Activated CD4-positive, alpha-beta T cell treated with anti-CD3 and anti-CD28 coated beads for 36 hours (primary cell): ENCODE measurements around the gene MCEE. TPM values are rescaled to one million over a fixed set of nuclear protein-coding genes. Genes with fewer than 3 reads are reported as not detected.
"Not testable (repeated sequence)": the region's sequence is repeated elsewhere in the genome, so short reads cannot be mapped to it uniquely, and the experiment has no call there.

Experiments
- ATAC-seq: fragments of 200-7000 bp; cut with Tn5 transposase; one replicate; pipeline ENCODE4 v1.10.0; 2021; ENCODE audit warnings: mild to moderate bottlenecking, moderate library complexity
- CTCF ChIA-PET: fragments of 350-600 bp; sonication (Branson Sonifier 250); formaldehyde crosslinking; loops from one replicate; lab custom pipeline; 2021; ENCODE audit warnings: antibody characterized with exemption; lab: Charles Lee
- POLR2A ChIA-PET: fragments of 350-600 bp; sonication (Branson Sonifier 250); formaldehyde crosslinking; loops from one replicate; lab custom pipeline; 2021; ENCODE audit warnings: antibody characterized with exemption, inconsistent platforms; lab: Charles Lee
- DNase-seq: peaks from one replicate; pipeline ENCODE4 v3.0.0-alpha.2; 2020
- H3K27ac Mint-ChIP-seq: one replicate; pipeline ENCODE4 v1.8.0; 2021; ENCODE audit warnings: mixed read lengths
- H3K27me3 Mint-ChIP-seq: one replicate; pipeline ENCODE4 v1.8.0; 2021; ENCODE audit warnings: mixed read lengths
- H3K36me3 Mint-ChIP-seq: one replicate; pipeline ENCODE4 v1.8.0; 2021; ENCODE audit warnings: low read depth, mixed read lengths
- H3K4me1 Mint-ChIP-seq: one replicate; pipeline ENCODE4 v1.8.0; 2021; ENCODE audit warnings: mixed read lengths
- H3K4me3 Mint-ChIP-seq: one replicate; pipeline ENCODE4 v1.8.0; 2021; ENCODE audit warnings: mild to moderate bottlenecking, moderate library complexity, mixed read lengths
- H3K9me3 Mint-ChIP-seq: one replicate; pipeline ENCODE4 v1.8.0; 2021; ENCODE audit warnings: low read depth, mixed read lengths
- intact Hi-C, 2 experiments: fragments of 100-400 bp; cut with DNase I in 1 of 2; cut with micrococcal nuclease in 1 of 2; formaldehyde crosslinking; loops; one replicate each; pipeline versions ENCODE4 v1.14.2 to v1.15.1; 2022 to 2024; cut with DNase I, micrococcal nuclease
- total RNA-seq, 2 experiments: library from RNA; stranded (reverse); gene quantifications; one replicate each; pipeline ENCODE4 v1.2.3, GENCODE V29; 2021

The MCEE gene
- total RNA-seq, 2 experiments from 2014 or later, result 10.2 to 13.6 TPM

DNA sequence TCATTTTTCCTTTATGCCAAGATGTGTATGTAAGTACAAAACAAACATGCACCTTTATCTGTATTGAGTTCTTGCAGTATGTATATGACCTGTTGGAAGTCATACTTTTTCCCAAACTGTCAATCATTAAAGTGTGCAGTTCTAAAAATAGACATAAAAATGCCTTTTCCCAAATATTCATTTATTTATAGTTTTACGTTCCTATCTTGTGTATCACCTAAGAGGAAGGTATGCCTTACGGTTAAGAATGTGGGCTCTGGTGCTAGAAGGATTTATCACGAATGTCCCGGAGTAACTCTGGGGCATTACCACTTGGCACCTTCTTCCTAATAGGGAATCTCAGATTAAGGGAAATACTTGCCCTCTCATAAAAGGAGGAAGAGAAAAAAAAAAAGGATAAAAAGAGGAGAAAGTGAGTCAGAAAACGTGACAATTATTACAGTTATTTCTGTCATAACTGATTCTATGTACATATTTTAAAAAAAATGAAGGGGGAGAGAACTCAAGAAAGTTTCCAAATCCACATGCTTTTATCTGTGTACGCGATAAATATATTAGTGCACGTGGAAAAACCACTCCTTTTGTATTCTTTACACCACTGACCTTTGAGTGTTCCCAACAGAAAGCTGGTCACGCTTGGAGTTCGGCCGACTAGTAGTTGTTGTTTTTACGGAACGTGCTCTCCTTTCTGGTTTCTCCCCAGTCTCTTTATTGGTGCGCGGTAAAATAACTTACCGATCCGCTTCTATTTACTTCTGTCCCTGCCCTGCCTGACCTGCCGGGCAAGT, 721 bp downstream of the MCEE start:
- ATAC-seq, result no peak
- H3K4me3 Mint-ChIP-seq, result no peak overlapping the region
- ChIA-PET CTCF (interaction anchor here (0.6 to 2.0 kb wide), 4 partner anchors 8 to 61 kb away, joined by 3 to 20 read pairs (median 5); partner anchors contain the start of gene NAGK), POLR2A (interaction anchor here (0.6 kb wide), 2 partner anchors 61 to 85 kb away, joined by 3 to 7 read pairs; partner anchors contain the start of gene NAGK)
- intact Hi-C loops, result no loop called here
- H3K27ac Mint-ChIP-seq, result no peak overlapping the region
- peaks cover 18% of the 10 kb centered on the region for H3K4me1 Mint-ChIP-seq
- H3K9me3 Mint-ChIP-seq, result no peaks in the 10 kb centered on the region
- peaks cover 9% of the 10 kb centered on the region for H3K36me3 Mint-ChIP-seq
- H3K27me3 Mint-ChIP-seq, result no peaks in the 10 kb centered on the region
- DNase-seq, result no peak

GRCh38 chr2:71126957-71127356, 3.1 kb downstream of the MCEE start:
- ATAC-seq (no peak), DNase-seq (no peak)
- intact Hi-C loops, result no loop called here
- Mint-ChIP-seq H3K27ac (no peak overlapping the region), H3K36me3 (peaks cover 16% of the 10 kb centered on the region), H3K4me1 (peaks cover 18% of the 10 kb centered on the region), H3K4me3 (no peak overlapping the region), H3K27me3 (no peaks in the 10 kb centered on the region), H3K9me3 (peaks cover 2% of the 10 kb centered on the region)
- CTCF ChIA-PET, result interaction anchor here (1.0 to 1.4 kb wide), 3 partner anchors 16 to 121 kb away, joined by 3 to 5 read pairs (median 4); no protein-coding TSS in a partner anchor
- POLR2A ChIA-PET, result no interaction called here

DNA sequence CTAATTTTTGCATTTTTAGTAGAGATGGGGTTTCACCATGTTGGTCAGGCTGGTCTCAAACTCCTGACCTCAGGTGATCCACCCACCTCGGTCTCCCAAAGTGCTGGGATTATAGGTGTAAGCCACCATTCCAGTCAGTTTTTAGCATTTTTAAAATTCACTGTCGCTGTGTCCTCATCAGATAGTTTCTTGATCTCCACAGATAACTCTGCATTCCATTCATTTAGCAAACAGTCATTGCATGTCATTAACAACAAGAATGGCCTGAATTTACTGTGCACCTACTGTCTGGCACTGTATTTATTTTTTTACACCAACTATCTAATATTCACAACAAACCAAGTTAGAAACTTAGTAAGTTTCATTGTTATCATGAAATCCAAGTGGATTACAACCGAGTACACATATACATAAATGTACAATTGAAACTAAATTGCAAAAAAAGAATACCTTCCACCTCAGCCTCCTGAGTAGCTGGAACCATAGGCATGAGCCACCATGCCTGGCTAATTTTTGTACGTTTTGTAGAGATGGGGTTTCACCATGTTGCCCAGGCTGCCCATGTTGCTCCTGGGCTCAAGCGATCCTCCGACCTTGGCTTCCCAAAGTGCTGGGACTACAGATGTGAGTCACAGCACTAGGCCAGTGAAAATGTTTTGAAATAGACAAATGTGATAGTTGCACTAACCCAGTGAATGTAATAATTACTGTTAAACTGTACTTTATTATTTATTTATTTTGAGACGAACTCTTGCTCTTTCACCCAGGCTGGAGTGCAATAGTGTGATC, 4.3 kb downstream of the MCEE start:
- no peak overlapping the region for H3K4me3 Mint-ChIP-seq
- CTCF ChIA-PET, result interaction anchor here (1.0 to 1.3 kb wide), 2 partner anchors 25 to 54 kb away, joined by 4 read pairs; no protein-coding TSS in a partner anchor
- peaks cover 18% of the 10 kb centered on the region for H3K4me1 Mint-ChIP-seq
- no peaks in the 10 kb centered on the region for H3K27me3 Mint-ChIP-seq
- H3K9me3 Mint-ChIP-seq, result peaks cover 2% of the 10 kb centered on the region
- ATAC-seq (no peak), DNase-seq (no peak)
- intact Hi-C loops, result no loop called here
- peaks cover 18% of the 10 kb centered on the region for H3K36me3 Mint-ChIP-seq
- no peak overlapping the region for H3K27ac Mint-ChIP-seq
- POLR2A ChIA-PET, result no interaction called here

DNA sequence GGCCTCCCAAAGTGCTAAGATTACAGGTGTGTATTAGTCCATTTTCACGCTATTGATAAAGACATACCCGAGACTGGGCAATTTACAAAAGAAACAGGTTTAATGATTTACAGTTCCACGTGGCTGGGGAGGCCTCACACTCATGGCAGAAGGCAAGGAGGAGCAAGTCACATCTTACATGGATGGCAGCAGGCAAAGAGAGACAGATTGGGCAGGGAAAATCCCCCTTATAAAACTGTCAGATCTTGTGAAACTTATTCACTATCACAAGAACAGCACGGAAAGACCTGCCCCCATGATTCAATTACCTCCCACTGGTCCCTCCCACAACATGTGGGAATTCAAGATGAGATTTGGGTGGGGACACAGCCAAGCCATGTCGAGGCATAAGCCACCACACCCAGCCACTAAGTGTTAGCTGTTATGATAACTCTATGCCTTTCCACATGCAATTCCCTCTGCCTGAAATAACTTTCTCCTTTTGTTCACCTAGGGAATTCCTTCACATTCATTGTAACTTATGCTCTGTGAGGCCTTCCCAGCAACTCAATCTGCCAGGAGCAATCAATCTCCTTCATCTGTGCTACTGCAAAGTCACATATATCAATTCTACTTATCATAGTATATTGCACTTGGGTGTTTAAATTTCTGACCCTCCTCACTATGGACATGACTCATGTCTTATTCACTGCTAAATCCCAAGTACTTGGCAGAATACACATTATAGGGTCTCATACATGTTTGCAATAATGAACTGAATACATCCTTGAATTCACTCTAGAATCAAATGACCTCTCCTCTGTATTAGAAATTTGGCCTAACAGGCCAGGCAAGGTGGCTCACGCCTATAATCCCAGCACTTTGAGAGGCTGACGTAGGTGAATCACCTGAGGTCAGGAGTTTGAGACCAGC, 7.4 kb downstream of the MCEE start:
- peaks cover 7% of the 10 kb centered on the region for H3K4me1 Mint-ChIP-seq
- intact Hi-C loops, result no loop called here
- H3K27ac Mint-ChIP-seq, result no peak overlapping the region
- ChIA-PET POLR2A (interaction anchor here (0.7 kb wide), 1 partner anchor 54 kb away, joined by 4 read pairs; the partner anchor contains the start of gene NAGK), CTCF (interaction anchor here (1.0 to 2.5 kb wide), 2 partner anchors 23 to 139 kb away, joined by 4 to 9 read pairs; no protein-coding TSS in a partner anchor)
- no peak overlapping the region for H3K4me3 Mint-ChIP-seq
- ATAC-seq (no peak), DNase-seq (no peak)
- no peaks in the 10 kb centered on the region for H3K27me3 Mint-ChIP-seq
- peaks cover 2% of the 10 kb centered on the region for H3K9me3 Mint-ChIP-seq
- peaks cover 17% of the 10 kb centered on the region for H3K36me3 Mint-ChIP-seq

DNA sequence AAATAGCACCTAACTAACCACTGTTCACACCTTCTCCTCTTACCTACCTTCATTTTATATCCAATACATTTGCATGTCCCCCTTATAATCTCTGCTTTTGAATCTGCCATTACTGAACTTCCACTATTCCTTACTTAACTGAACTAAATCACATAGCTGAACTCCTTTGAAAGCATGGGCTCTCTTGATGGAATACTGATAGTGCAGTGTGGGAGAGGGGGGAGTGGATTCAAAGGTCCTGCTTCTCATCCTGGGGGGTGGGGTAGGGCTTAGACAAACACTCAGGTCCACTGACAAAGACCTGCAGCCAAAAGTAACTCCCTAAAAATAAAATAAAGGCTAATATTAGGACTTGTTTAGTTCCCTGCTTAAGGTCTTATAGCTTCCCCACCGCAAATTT, 8.6 kb downstream of the MCEE start:
- Mint-ChIP-seq H3K4me3 (no peak overlapping the region), H3K36me3 (peaks cover 17% of the 10 kb centered on the region), H3K4me1 (peaks cover 2% of the 10 kb centered on the region), H3K27me3 (no peaks in the 10 kb centered on the region), H3K27ac (no peak overlapping the region), H3K9me3 (peaks cover 2% of the 10 kb centered on the region)
- ChIA-PET CTCF (interaction anchor here (0.6 to 2.5 kb wide), 5 partner anchors 8 to 817 kb away, joined by 3 to 9 read pairs (median 3); no protein-coding TSS in a partner anchor), POLR2A (no interaction called here)
- DNase-seq (no peak), ATAC-seq (no peak)
- intact Hi-C loops, result no loop called here

DNA sequence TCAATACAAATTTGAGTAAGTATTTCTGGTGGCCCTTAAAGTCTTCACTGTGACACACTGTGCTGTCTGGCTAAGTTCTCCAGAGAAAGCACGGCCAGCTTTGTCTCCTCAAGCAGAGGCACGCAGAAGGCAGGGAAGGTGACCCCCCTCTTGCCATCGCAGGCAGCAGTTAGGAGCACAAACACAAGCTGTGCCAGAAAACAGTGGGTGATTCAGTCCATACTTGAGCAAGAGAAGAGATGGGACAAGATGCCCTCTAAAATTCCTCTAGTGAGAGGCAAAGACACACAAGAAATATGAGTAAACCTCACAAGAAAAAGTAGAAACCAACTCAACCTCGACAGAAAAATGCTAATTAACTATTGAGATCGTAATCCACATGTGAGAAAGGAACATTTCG, 9.8 kb downstream of the MCEE start:
- no peak for DNase-seq
- no peaks in the 10 kb centered on the region for H3K4me1 Mint-ChIP-seq
- no peak for ATAC-seq
- H3K9me3 Mint-ChIP-seq, result peaks cover 2% of the 10 kb centered on the region
- peaks cover 15% of the 10 kb centered on the region for H3K36me3 Mint-ChIP-seq
- H3K27me3 Mint-ChIP-seq, result no peaks in the 10 kb centered on the region
- H3K4me3 Mint-ChIP-seq, result no peak overlapping the region
- ChIA-PET CTCF (interaction anchor here (0.9 to 2.5 kb wide), 2 partner anchors 20 to 52 kb away, joined by 3 to 9 read pairs; partner anchors contain the start of gene NAGK), POLR2A (no interaction called here)
- intact Hi-C loops, result no loop called here
- H3K27ac Mint-ChIP-seq, result no peak overlapping the region

- H3K9me3 Mint-ChIP-seq, result no peaks in the 10 kb centered on the region
- ATAC-seq (no peak), DNase-seq (no peak)
- peaks cover 20% of the 10 kb centered on the region for H3K36me3 Mint-ChIP-seq
- H3K27ac Mint-ChIP-seq, result no peak overlapping the region
- ChIA-PET CTCF (no interaction called here), POLR2A (no interaction called here)
- H3K4me3 Mint-ChIP-seq, result no peak overlapping the region
- H3K27me3 Mint-ChIP-seq, result no peaks in the 10 kb centered on the region
- peaks cover 5% of the 10 kb centered on the region for H3K4me1 Mint-ChIP-seq
- intact Hi-C loops, result no loop called here
Measured at GRCh38 chr2:71117063-71117462, 13.0 kb downstream of the MCEE start.

DNA sequence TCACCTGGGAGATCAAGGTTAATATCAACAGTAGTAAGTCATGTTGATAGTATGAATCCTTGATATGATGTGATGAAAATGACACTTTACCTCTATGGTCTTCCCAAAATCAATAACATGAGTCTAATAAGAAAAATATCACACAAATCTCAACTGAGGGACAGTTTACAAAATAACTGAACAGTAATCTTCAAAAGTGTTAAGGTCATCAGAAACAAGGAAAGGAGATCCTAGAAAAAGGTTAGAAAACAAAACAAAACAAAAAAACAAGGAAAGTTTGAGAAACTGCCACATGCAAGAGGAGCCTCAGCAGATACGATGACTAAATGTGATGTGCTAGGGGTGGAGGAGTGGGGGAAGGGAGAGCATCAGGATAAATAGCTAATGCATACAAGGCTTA, 16.2 kb downstream of the MCEE start:
- Mint-ChIP-seq H3K27me3 (no peaks in the 10 kb centered on the region), H3K27ac (no peak overlapping the region), H3K9me3 (no peaks in the 10 kb centered on the region), H3K36me3 (peaks cover 22% of the 10 kb centered on the region), H3K4me1 (peaks cover 11% of the 10 kb centered on the region), H3K4me3 (no peak overlapping the region)
- ATAC-seq (no peak), DNase-seq (no peak)
- CTCF ChIA-PET, result interaction anchor here (1.5 to 2.9 kb wide), 2 partner anchors 14 to 222 kb away, joined by 3 to 14 read pairs; no protein-coding TSS in a partner anchor
- intact Hi-C loops, result no loop called here
- POLR2A ChIA-PET, result no interaction called here

DNA sequence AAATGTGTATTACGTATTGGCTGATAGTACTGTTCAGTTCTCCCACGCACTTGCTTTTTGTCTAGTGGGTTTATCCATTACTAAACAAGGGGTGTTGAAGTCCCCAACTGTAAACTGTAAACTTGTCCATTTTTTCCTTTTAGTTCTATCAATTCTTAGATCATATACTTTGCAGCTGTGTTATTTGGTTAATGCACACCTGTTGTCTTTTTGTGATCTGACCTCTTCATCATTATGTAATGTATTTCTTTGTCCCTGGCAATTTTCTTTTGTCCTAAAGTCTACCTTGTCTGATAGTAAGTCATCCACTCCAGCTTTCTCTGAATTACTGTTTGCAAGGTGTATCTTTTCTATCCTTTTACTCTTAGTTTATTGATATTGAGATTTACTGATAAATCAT, 21.9 kb downstream of the MCEE start:
- H3K27me3 Mint-ChIP-seq, result no peaks in the 10 kb centered on the region
- H3K9me3 Mint-ChIP-seq, result no peaks in the 10 kb centered on the region
- H3K36me3 Mint-ChIP-seq, result peaks cover 12% of the 10 kb centered on the region
- CTCF ChIA-PET, result no interaction called here
- H3K4me3 Mint-ChIP-seq, result no peak overlapping the region
- POLR2A ChIA-PET, result no interaction called here
- no peak overlapping the region for H3K27ac Mint-ChIP-seq
- peaks cover 11% of the 10 kb centered on the region for H3K4me1 Mint-ChIP-seq
- ATAC-seq (no peak), DNase-seq (no peak)
- intact Hi-C loops, result no loop called here

DNA sequence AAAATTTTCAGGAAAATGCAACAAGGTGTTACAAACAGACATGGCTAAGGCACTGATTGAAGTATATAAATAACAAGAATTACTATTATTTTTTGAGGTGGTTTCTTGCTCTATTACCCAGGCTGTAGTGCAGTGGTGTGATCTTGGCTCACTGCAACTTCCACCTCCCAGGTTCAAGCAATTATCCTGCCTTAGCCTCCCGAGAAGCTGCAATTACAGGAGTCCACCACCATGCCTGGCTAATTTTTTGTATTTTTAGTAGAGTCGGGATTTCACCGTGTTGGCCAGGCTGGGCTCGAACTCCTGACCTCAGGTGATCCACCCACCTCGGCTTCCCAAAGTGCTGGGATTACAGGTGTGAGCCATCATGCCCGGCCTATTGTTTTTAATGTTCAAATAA, 23.6 kb downstream of the MCEE start:
- H3K36me3 Mint-ChIP-seq, intact Hi-C loops, DNase-seq, H3K27me3 Mint-ChIP-seq, H3K9me3 Mint-ChIP-seq, POLR2A ChIA-PET, H3K4me3 Mint-ChIP-seq, H3K4me1 Mint-ChIP-seq, ATAC-seq, H3K27ac Mint-ChIP-seq: not testable (repeated sequence)
- CTCF ChIA-PET, result interaction anchor here (0.7 to 1.1 kb wide), 2 partner anchors 36 to 105 kb away, joined by 3 to 4 read pairs; no protein-coding TSS in a partner anchor
